Measurements from ENCODE around the gene EBF3. TPM values are rescaled to one million over a fixed set of nuclear protein-coding genes. Genes with fewer than 3 reads are reported as not detected.

EBF3 gene
- total and polyA plus RNA-seq, 4 donors: 14.3 to 166 (median 116) TPM

DNA sequence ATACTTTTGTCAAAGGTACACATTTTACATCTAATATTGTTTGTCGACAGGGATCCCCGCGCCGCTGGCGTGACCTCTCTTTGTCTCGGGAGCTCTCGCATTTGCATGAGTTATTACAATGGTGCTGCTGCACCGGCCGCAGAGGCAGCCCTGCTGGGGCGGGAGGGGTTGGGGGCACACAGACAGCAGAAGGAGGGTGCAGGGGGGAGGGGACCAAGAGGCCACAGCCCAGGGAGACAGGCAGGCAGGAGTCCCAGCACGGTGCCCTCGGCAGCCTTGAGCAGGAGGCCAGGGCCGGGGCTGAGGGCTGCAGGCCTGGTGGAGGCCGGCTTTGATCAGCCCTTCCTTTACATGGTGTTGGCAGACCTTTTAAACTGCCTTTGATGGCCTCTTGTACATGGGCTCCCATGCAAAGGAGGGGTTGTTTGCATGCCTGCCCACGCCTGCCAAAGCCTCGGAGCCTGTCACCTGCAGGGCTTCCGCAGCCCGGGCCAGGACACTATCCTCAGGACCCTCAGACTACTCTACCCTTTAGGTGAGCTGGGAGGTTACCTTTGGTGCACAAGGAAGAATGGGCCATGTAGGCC is 95.5 kb downstream of the EBF3 start:
- Histone ChIP-seq H3K4me3 (ENCODE audit: low read depth, low read length) (no peak overlapping the region), H3K27ac (ENCODE audit: low read depth, low read length) (no peak overlapping the region), H3K4me1 (ENCODE audit: control insufficient read depth, insufficient read depth, low read length) (peaks cover 61% of the 10 kb centered on the region), H3K27me3 (ENCODE audit: control insufficient read depth, insufficient read depth, low read length) (no peaks in the 10 kb centered on the region), H3K36me3 (ENCODE audit: control insufficient read depth, insufficient read depth, low read length) (peaks cover 35% of the 10 kb centered on the region), H3K9me3 (ENCODE audit: control insufficient read depth, insufficient read depth, low read length) (peaks cover 2% of the 10 kb centered on the region)
- 43% methylated on average over 9 of the region's 18 CpGs for WGBS (ENCODE audit: insufficient coverage)
- DNase-seq (ENCODE audit: low read depth in 4 of 6, low spot score in 6 of 6): no peak

DNA sequence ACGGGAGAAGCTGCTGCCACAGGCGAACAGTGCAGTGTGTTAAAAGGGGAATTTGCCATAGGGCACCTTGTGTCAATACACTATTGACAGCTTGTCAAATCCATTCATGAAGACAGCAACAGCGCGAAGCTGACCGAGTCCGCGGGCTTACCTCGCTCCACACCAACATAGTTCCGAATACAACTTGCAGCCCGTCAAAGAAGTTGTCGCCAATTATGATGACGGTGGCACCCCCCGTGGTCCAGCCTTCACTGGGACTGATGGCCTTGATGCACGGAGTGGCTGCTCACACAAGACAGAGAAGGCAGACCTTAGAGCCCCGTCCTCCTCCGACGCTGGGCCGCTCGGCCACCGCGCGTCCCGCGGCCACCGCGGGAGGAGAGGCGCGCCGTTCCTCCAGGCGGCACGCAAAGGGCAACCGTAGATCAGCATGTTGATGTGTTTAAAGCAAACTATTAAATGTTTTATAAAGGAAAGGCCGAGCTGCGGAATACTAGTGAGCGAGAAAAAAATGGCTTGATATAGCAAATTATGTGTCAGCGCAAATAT is 96.4 kb downstream of the EBF3 start:
- Histone ChIP-seq H3K4me1 (ENCODE audit: control insufficient read depth, insufficient read depth, low read length) (peaks cover 63% of the 10 kb centered on the region), H3K9me3 (ENCODE audit: control insufficient read depth, insufficient read depth, low read length) (peaks cover 2% of the 10 kb centered on the region), H3K27me3 (ENCODE audit: control insufficient read depth, insufficient read depth, low read length) (no peaks in the 10 kb centered on the region), H3K36me3 (ENCODE audit: control insufficient read depth, insufficient read depth, low read length) (peaks cover 35% of the 10 kb centered on the region), H3K27ac (ENCODE audit: low read depth, low read length) (no peak overlapping the region), H3K4me3 (ENCODE audit: low read depth, low read length) (no peak overlapping the region)
- 88% methylated on average over 32 of the region's 36 CpGs for WGBS (ENCODE audit: insufficient coverage)
- DNase-seq (ENCODE audit: low read depth in 4 of 6, low spot score in 6 of 6): no peak

DNA sequence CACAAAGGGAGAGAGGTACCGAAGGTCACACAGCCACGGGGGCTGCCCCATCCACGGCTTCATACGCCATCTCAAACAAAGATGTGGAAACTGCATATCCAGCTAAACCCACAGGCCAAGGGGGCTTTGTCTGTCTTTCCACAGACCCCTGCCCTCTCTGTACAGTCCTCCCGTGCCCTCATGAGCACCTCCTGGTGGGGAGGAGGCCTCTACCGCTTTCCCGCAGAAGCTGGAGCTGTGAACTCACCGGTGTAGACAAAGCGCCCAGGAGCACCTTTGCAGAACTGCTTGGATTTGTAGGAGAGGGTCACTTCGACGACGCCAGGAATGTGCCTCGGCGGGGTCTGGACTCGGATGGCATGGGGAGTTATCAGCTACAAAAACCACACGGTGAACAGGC is 97.2 kb downstream of the EBF3 start:
- Histone ChIP-seq H3K4me1 (ENCODE audit: control insufficient read depth, insufficient read depth, low read length) (peaks cover 68% of the 10 kb centered on the region), H3K36me3 (ENCODE audit: control insufficient read depth, insufficient read depth, low read length) (peaks cover 35% of the 10 kb centered on the region), H3K27ac (ENCODE audit: low read depth, low read length) (no peak overlapping the region), H3K9me3 (ENCODE audit: control insufficient read depth, insufficient read depth, low read length) (peaks cover 2% of the 10 kb centered on the region), H3K27me3 (ENCODE audit: control insufficient read depth, insufficient read depth, low read length) (no peaks in the 10 kb centered on the region), H3K4me3 (ENCODE audit: low read depth, low read length) (no peak overlapping the region)
- DNase-seq (ENCODE audit: low read depth in 4 of 6, low spot score in 6 of 6): no peak
- WGBS (ENCODE audit: insufficient coverage): 93% methylated on average over 8 of the region's 16 CpGs

DNA sequence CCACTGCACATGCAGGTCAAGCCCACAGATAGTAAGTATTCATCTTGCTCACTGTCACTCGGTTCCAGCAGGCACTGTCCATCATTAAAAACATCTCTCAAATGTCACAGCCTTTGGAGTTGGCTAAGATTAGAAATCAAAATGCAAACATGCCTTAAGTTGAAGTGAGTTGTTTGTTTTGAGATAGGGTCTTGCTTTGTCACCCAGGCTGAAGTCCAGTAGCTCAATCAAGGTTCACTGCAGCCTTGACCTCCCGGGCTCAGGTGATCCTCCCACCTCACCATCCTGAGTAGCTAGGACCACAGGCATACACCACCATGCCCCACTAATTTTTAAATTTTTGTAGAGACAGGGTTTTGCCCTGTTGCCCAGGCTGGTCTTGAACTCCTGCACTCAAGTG is 98.1 kb downstream of the EBF3 start:
- DNase-seq (ENCODE audit: low read depth in 4 of 6, low spot score in 6 of 6): no peak
- Histone ChIP-seq H3K9me3 (ENCODE audit: control insufficient read depth, insufficient read depth, low read length) (peaks cover 2% of the 10 kb centered on the region), H3K4me3 (ENCODE audit: low read depth, low read length) (no peak overlapping the region), H3K27me3 (ENCODE audit: control insufficient read depth, insufficient read depth, low read length) (no peaks in the 10 kb centered on the region), H3K36me3 (ENCODE audit: control insufficient read depth, insufficient read depth, low read length) (peaks cover 38% of the 10 kb centered on the region), H3K4me1 (ENCODE audit: control insufficient read depth, insufficient read depth, low read length) (peaks cover 71% of the 10 kb centered on the region), H3K27ac (ENCODE audit: low read depth, low read length) (no peak overlapping the region)
- 100% methylated on average over 2 of the region's 2 CpGs for WGBS (ENCODE audit: insufficient coverage)

DNA sequence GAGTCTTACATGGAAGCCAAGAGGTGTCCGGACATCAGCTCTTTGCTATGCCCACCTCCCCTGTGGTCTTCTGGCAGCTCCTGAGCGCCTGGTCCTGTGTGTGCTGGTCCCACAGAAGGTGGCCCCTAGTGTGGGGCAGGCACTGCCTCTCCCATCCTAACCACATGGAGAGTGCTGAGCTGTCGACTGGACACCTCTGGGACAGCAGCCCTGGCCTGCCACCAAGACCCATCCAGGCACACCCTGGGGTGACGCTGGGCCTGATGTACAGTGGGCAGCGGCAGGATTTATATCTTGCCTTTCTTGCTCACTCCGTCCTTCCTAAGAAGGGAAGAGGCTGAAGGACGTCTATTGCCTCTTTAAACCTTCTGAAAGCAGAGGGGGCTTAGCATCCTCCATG is 98.7 kb downstream of the EBF3 start:
- no peaks in the 10 kb centered on the region for H3K27me3 ChIP-seq (ENCODE audit: control insufficient read depth, insufficient read depth, low read length)
- no peak overlapping the region for H3K4me3 ChIP-seq (ENCODE audit: low read depth, low read length)
- peaks cover 69% of the 10 kb centered on the region for H3K4me1 ChIP-seq (ENCODE audit: control insufficient read depth, insufficient read depth, low read length)
- 93% methylated on average over 5 of the region's 7 CpGs for WGBS (ENCODE audit: insufficient coverage)
- DNase-seq (ENCODE audit: low read depth in 4 of 6, low spot score in 6 of 6): no peak
- H3K27ac ChIP-seq (ENCODE audit: low read depth, low read length): no peak overlapping the region
- H3K9me3 ChIP-seq (ENCODE audit: control insufficient read depth, insufficient read depth, low read length): peaks cover 2% of the 10 kb centered on the region
- peaks cover 37% of the 10 kb centered on the region for H3K36me3 ChIP-seq (ENCODE audit: control insufficient read depth, insufficient read depth, low read length)

DNA sequence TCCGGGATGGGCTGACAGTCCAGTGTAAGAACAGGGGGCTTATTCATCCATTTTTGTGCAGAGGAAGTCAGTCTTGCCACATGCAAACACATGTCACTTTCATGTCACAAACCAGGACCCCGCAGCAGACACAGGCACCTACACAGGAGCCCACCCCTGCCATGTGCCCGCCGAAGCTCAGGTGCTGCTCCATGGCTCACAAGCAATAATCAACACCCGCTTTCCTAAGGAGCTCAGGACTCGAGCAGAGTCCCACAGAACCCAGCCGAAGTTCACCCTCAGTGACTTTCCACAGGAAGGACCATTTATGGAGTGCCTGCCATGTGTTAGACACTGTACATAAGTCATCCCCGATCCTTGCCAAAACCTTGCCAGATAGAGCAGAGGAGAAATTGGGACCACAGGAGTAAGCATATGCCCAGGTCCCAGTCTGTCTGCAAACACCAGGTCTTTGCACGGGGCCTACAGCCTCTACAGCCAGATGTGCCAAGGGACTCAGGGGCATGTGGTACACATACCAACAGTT is 99.4 kb downstream of the EBF3 start:
- no peak overlapping the region for H3K4me3 ChIP-seq (ENCODE audit: low read depth, low read length)
- H3K27me3 ChIP-seq (ENCODE audit: control insufficient read depth, insufficient read depth, low read length): no peaks in the 10 kb centered on the region
- H3K4me1 ChIP-seq (ENCODE audit: control insufficient read depth, insufficient read depth, low read length): peaks cover 69% of the 10 kb centered on the region
- no peak overlapping the region for H3K27ac ChIP-seq (ENCODE audit: low read depth, low read length)
- H3K36me3 ChIP-seq (ENCODE audit: control insufficient read depth, insufficient read depth, low read length): peaks cover 38% of the 10 kb centered on the region
- 80% methylated on average over 9 of the region's 9 CpGs for WGBS (ENCODE audit: insufficient coverage)
- peaks cover 2% of the 10 kb centered on the region for H3K9me3 ChIP-seq (ENCODE audit: control insufficient read depth, insufficient read depth, low read length)
- DNase-seq (ENCODE audit: low read depth in 4 of 6, low spot score in 6 of 6): no peak

DNA sequence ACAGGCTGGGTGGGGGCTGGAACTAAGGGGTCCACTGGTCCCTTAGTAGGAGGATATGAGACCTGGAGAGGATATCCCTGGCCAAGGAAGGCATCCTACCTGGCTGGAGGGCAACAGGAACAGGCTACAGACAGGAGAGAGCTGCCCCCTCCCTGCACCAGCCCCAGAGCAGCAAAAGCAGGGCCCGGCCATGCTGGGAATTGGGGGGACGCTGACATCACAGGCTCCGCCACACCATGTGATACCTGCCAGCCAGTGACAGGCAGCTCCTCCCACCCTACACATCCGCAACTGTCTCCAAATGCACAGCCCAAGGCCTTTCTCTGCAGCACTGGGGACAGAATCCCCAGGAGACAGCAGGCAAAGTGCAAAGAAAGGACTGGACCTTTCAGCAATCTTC is 100.0 kb downstream of the EBF3 start:
- WGBS (ENCODE audit: insufficient coverage): 81% methylated on average over 4 of the region's 4 CpGs
- Histone ChIP-seq H3K9me3 (ENCODE audit: control insufficient read depth, insufficient read depth, low read length) (peaks cover 2% of the 10 kb centered on the region), H3K27me3 (ENCODE audit: control insufficient read depth, insufficient read depth, low read length) (no peaks in the 10 kb centered on the region), H3K4me1 (ENCODE audit: control insufficient read depth, insufficient read depth, low read length) (peaks cover 63% of the 10 kb centered on the region), H3K4me3 (ENCODE audit: low read depth, low read length) (no peak overlapping the region), H3K36me3 (ENCODE audit: control insufficient read depth, insufficient read depth, low read length) (peaks cover 38% of the 10 kb centered on the region), H3K27ac (ENCODE audit: low read depth, low read length) (no peak overlapping the region)
- no peak for DNase-seq (ENCODE audit: low read depth in 4 of 6, low spot score in 6 of 6)

DNA sequence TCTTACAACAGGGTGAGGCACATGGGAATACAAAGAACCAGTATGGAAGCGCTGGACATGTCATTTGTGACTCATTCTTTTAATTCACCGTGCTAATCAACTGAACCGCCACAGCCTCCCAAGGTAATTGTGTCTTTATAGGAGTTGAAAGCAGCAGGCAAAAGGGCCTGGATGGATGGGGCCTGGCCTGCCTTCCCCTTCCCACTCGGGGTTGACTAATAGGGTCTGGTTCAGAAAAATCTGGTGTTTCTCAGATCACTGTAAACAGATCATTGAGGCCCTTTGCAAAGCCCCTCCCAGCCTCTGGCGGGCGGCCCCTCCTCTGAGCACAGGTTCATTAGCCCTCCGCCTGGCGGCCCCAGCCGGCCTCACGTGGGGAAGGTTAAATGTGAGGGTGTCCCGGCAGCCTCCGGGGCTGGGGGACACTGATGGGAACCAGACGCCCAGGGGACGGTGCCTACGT is 100.8 kb downstream of the EBF3 start:
- DNase-seq (ENCODE audit: low read depth in 4 of 6, low spot score in 6 of 6): peak in 1 of 6 donors; percentile 85
- H3K27ac ChIP-seq (ENCODE audit: low read depth, low read length): no peak overlapping the region
- peaks cover 2% of the 10 kb centered on the region for H3K9me3 ChIP-seq (ENCODE audit: control insufficient read depth, insufficient read depth, low read length)
- H3K36me3 ChIP-seq (ENCODE audit: control insufficient read depth, insufficient read depth, low read length): peaks cover 33% of the 10 kb centered on the region
- peaks cover 56% of the 10 kb centered on the region for H3K4me1 ChIP-seq (ENCODE audit: control insufficient read depth, insufficient read depth, low read length)
- 39% methylated on average over 11 of the region's 15 CpGs for WGBS (ENCODE audit: insufficient coverage)
- no peak overlapping the region for H3K4me3 ChIP-seq (ENCODE audit: low read depth, low read length)
- no peaks in the 10 kb centered on the region for H3K27me3 ChIP-seq (ENCODE audit: control insufficient read depth, insufficient read depth, low read length)

DNA sequence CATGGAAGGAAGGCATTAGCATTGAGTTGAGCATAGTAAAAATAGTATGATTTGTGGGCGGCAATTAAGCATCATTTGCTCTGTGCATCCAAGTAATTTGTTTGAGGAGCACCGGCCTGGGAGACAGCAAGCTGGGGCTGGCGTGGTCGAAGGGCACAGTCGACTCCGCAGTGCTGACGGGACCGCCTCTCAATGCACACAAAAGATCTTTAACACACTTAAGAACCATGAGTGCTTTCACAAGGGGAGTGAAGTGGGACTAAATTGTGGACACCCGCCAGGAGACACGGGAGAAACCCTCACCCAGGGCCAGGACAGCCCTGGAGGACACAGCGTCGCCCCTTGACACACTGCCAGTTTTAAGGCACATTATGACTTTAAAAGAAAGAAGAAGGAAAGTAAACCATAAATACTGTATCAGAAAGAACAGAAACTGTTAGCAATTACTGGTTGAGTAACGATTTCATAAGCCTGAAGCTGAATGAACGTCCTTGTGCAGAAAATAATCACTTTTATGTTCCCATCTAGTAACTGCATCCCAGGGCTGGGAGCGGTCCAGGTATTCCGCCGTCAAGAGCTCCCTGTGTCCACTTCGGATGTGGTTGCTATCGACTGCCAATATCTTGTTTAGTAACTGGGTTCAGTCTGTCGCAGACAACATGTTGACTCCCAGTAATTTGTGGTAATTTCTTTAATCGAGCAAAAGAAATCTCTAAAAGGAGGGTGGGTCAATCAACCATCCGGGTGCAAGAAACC is 102.1 kb downstream of the EBF3 start:
- WGBS (ENCODE audit: insufficient coverage): 75% methylated on average over 5 of the region's 22 CpGs
- no peak overlapping the region for H3K4me3 ChIP-seq (ENCODE audit: low read depth, low read length)
- peaks cover 2% of the 10 kb centered on the region for H3K9me3 ChIP-seq (ENCODE audit: control insufficient read depth, insufficient read depth, low read length)
- peak in 1 of 6 donors; percentile 60 for DNase-seq (ENCODE audit: low read depth in 4 of 6, low spot score in 6 of 6)
- no peak overlapping the region for H3K27ac ChIP-seq (ENCODE audit: low read depth, low read length)
- H3K36me3 ChIP-seq (ENCODE audit: control insufficient read depth, insufficient read depth, low read length): peaks cover 36% of the 10 kb centered on the region
- H3K27me3 ChIP-seq (ENCODE audit: control insufficient read depth, insufficient read depth, low read length): no peaks in the 10 kb centered on the region
- peaks cover 48% of the 10 kb centered on the region for H3K4me1 ChIP-seq (ENCODE audit: control insufficient read depth, insufficient read depth, low read length)
